HG03060 (cell line): ENCODE data around the gene FBXO31.
"Not testable (repeated sequence)": the region's sequence is repeated elsewhere in the genome, so short reads cannot be mapped to it uniquely, and the experiment has no call there.

ENCODE experiments used
- ATAC-seq: cut with Tn5 transposase; IDR thresholded peaks from one replicate; pipeline ENCODE4 v1.9.1; 2021; ENCODE audit warnings: low read depth, moderate number of reproducible peaks; ENCODE audit not compliant: unreplicated experiment

Gene FBXO31

GRCh38 chr16:87412371-87412995 is 28.9 kb upstream of the FBXO31 start:
- no peak for ATAC-seq

GRCh38 chr16:87411375-87412271 is 28.0 kb upstream of the FBXO31 start:
- ATAC-seq = no peak

GRCh38 chr16:87410968-87411367 is 27.4 kb upstream of the FBXO31 start:
- ATAC-seq = no peak

- no peak for ATAC-seq
Observed at GRCh38 chr16:87410530-87410929, 27.0 kb upstream of the FBXO31 start.

GRCh38 chr16:87409781-87410180 is 26.2 kb upstream of the FBXO31 start:
- ATAC-seq = no peak

- ATAC-seq = no peak
Observed at GRCh38 chr16:87409153-87409552, 25.6 kb upstream of the FBXO31 start.

GRCh38 chr16:87407511-87408112 is 24.0 kb upstream of the FBXO31 start:
- peak; percentile 70 for ATAC-seq

- ATAC-seq = no peak
Observed at GRCh38 chr16:87406495-87407088, 23.0 kb upstream of the FBXO31 start.

- ATAC-seq = no peak
Observed at GRCh38 chr16:87404764-87405625, 21.4 kb upstream of the FBXO31 start.

- no peak for ATAC-seq
Observed at GRCh38 chr16:87395181-87395842, 11.7 kb upstream of the FBXO31 start.

GRCh38 chr16:87393680-87394055 is 10.1 kb upstream of the FBXO31 start:
- ATAC-seq = no peak

GRCh38 chr16:87392821-87393679 is 9.5 kb upstream of the FBXO31 start:
- no peak for ATAC-seq

- ATAC-seq = peak; percentile 31
Observed at GRCh38 chr16:87391950-87392820, 8.6 kb upstream of the FBXO31 start, which contains the start of gene MAP1LC3B. TSS of gene MAP1LC3B (plus strand) at chr16:87392336. CDS start at chr16:87392428, 92 bp downstream.

- no peak for ATAC-seq
Observed at GRCh38 chr16:87391324-87391949, 7.9 kb upstream of the FBXO31 start.

- no peak for ATAC-seq
Observed at GRCh38 chr16:87390641-87391323, 7.2 kb upstream of the FBXO31 start.

- not testable (repeated sequence) for ATAC-seq
Observed at GRCh38 chr16:87389914-87390313, 6.3 kb upstream of the FBXO31 start.

GRCh38 chr16:87389245-87389644 is 5.7 kb upstream of the FBXO31 start:
- ATAC-seq = no peak
